HG02884 (cell line): ENCODE data around the gene ACADS.

ENCODE experiments used
- ATAC-seq: cut with Tn5 transposase; IDR thresholded peaks from one replicate; pipeline ENCODE4 v1.9.1; 2021; ENCODE audit warnings: mild to moderate bottlenecking, moderate library complexity; ENCODE audit not compliant: unreplicated experiment

The ACADS gene

GRCh38 chr12:120755269-120755668, 29.6 kb downstream of the ACADS start:
- no peak for ATAC-seq

GRCh38 chr12:120757226-120757742, 31.7 kb downstream of the ACADS start:
- no peak for ATAC-seq

DNA sequence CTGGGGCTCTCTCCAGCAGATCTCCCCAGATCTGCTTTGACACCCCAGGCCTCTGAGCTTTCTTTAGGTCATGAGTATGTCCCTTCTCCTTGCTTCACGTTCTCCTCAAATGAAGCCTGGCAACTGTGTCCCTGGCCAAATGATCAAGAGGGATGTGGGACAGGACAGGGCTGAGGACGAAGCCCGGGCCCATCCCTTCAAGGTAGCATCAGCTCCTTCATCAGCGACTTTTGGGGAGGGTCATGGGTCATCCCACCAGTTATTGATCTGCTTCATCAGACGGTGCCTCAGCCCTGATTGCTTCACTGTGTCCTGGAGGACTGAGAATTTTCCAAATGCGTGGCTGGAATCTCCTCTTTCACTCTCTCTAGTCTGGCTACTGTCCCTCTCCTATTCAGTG, 32.3 kb downstream of the ACADS start:
- no peak for ATAC-seq

- ATAC-seq: no peak
Observed at GRCh38 chr12:120758798-120759590, 33.4 kb downstream of the ACADS start.

GRCh38 chr12:120759591-120760348, 34.1 kb downstream of the ACADS start:
- ATAC-seq: no peak

DNA sequence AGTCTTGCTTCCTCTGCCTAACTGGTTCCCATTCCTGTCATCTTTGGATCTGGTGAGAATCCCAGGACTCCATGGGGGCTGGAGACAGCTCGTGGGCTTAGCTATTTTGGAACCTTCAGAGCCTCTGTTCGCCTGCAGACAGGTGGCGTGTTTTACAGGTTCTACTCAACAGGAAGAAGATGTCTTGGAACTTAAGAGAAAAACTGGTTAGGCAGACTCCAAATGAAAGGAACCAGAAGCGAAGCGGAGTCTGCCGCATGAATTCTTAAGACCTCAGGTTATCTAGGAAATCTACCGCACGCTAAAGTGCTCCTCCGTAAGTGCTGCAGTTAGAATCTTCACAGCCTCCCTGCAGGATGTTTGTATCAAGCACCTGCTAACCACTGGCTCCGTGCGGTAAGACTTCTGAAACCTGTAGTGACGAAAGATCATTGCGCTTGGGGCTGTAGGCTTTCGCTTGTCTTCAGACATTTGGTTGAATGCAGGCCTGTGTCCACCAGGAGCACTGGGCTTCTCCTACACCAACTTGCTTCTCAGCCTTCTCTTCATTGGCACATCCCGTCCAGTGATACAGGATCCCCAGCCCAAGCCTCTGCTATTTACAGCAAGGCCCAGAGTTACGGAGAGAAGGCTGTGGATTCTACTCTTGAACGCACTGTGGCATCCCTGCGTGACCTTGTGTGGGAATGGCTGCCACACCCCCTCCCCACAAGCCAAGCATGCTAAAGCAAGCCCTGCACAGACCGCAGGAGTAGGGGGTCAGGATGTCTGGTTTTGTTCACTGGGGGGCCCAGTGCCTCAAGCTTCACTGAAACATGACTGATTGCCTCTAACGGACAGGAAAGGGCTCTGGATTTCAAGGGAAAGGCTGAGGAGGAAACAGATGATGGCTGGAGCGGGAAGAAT, 35.0 kb downstream of the ACADS start:
- no peak for ATAC-seq

GRCh38 chr12:120761519-120761934, 35.9 kb downstream of the ACADS start:
- no peak for ATAC-seq

- no peak for ATAC-seq
Observed at GRCh38 chr12:120762086-120762485, 36.5 kb downstream of the ACADS start.

GRCh38 chr12:120763250-120763649, 37.6 kb downstream of the ACADS start:
- no peak for ATAC-seq

GRCh38 chr12:120764816-120765215, 39.2 kb downstream of the ACADS start:
- no peak for ATAC-seq

- ATAC-seq: no peak
Observed at GRCh38 chr12:120766566-120766965, 40.9 kb downstream of the ACADS start.

GRCh38 chr12:120767071-120768024, 41.7 kb downstream of the ACADS start:
- ATAC-seq: no peak

DNA sequence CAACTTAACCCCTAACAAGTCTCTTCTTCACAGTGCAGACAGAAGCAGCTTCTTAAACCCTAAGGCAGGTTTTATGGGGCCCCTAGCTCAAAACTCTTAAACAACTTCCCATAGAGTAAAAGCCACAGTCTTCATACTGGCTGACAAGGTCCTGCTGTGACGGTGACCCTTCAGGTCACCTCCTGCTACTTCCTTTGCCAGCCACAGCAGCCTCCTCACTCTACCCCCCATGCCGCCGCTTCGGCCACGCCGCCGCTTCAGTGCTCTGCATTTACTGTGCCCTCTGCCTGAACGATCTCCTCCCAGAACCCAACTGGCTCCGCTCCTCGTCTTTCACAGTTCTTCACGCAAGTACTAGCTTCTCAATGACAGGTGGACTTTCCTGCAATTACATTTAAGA, 45.5 kb downstream of the ACADS start:
- no peak for ATAC-seq

GRCh38 chr12:120774169-120774916, 48.7 kb downstream of the ACADS start:
- ATAC-seq: no peak

- ATAC-seq: no peak
Observed at GRCh38 chr12:120775862-120776552, 50.4 kb downstream of the ACADS start.

- no peak for ATAC-seq
Observed at GRCh38 chr12:120783197-120783596, 57.6 kb downstream of the ACADS start.

DNA sequence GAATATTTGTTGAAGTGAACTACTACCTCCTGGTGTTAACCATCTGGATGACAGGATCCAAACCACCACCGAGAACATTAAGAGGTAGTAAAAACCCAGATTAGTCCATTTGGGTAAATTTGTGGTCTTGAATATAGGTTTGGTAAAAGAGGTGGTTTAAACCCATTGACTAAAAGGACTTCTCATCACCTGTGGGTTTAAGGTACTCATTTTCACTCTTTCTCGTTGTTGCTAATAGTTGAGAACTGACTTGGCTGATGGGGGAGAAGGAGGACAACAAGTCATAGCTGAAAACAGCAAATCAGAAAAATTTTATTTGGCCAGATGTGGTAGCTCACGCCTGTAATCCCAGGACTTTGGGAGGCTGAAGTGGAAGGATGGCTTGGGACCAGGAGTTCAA, 59.2 kb downstream of the ACADS start:
- no peak for ATAC-seq

- no peak for ATAC-seq
Observed at GRCh38 chr12:120787889-120788288, 62.3 kb downstream of the ACADS start.
